A549 (cell line): ENCODE measurements around the gene NHLH1. TPM values are rescaled to one million over a fixed set of nuclear protein-coding genes. Genes with fewer than 3 reads are reported as not detected.
A peak's percentile ranks its signal among the peaks of the same experiment; 100 is the strongest.

ENCODE experiments used
- ATAC-seq, 2 experiments: fragments of 200-7000 bp in 1 of 2; fragments of >200 bp in 1 of 2; cut with Nextera tagmentation in 1 of 2; cut with Tn5 transposase in 1 of 2; 3 replicates each; pipeline versions ENCODE4 v1.8.0 to v1.9.1; 2018 to 2020; ENCODE audit warnings: mild to moderate bottlenecking in 1 of 2, moderate library complexity in 1 of 2
- CTCF ChIA-PET: fragments of 300-600 bp; sonication (Branson Sonifier 250); formaldehyde crosslinking; extraction: SDS; loops from one replicate; lab custom pipeline; 2021; ENCODE audit warnings: antibody characterized with exemption, inconsistent platforms; lab: Yijun Ruan, JAX
- POLR2A ChIA-PET: fragments of 350-600 bp; formaldehyde crosslinking; extraction: SDS; loops from one replicate; lab custom pipeline; 2021; ENCODE audit warnings: antibody characterized with exemption, inconsistent platforms; lab: Yijun Ruan, JAX
- DNase-seq, 2 experiments: peaks; one replicate each; pipeline versions ENCODE4 v3.0.0 to v3.0.0-alpha.2; 2011 to 2016; ENCODE audit warnings: low read depth in 1 of 2, low spot score in 1 of 2
- FAIRE-seq: peaks from 2 replicates; lab custom pipeline; 2011; peaks lifted over from hg19 to GRCh38; lab: Jason Lieb, UNC
- H3K27ac ChIP-seq, 2 experiments: fragments of >200 bp; sonication (Bioruptor Twin); formaldehyde crosslinking; 3 replicates each; pipeline ENCODE4 v1.5.1; 2016 to 2017
- H3K4me1 ChIP-seq: fragments of >200 bp; sonication (Bioruptor Twin); formaldehyde crosslinking; 3 replicates; pipeline ENCODE4 v1.6.1; 2016
- H3K4me2 ChIP-seq: fragments of >200 bp; sonication (Bioruptor Twin); formaldehyde crosslinking; 3 replicates; pipeline ENCODE4 v1.6.1; 2016
- H3K4me3 ChIP-seq: fragments of >200 bp; sonication (Bioruptor Twin); formaldehyde crosslinking; 3 replicates; pipeline ENCODE4 v1.5.1; 2016
- H3K9me3 ChIP-seq: fragments of >200 bp; sonication (Bioruptor Twin); formaldehyde crosslinking; 3 replicates; pipeline ENCODE4 v1.6.1; 2016
- BHLHE40 ChIP-seq: IDR thresholded peaks from 2 replicates; pipeline ENCODE4 v1.6.1; 2012; ENCODE audit warnings: low read depth, low read length, inconsistent platforms
- CEBPB ChIP-seq, 2 experiments: fragments of >200 bp in 1 of 2; sonication (Bioruptor Twin) in 1 of 2; formaldehyde crosslinking in 1 of 2; IDR thresholded peaks; 2 replicates each; pipeline ENCODE4 v1.6.1; 2012 to 2016
- CTCF ChIP-seq: fragments of >200 bp; sonication (Bioruptor Twin); formaldehyde crosslinking; IDR thresholded peaks from 3 replicates; pipeline ENCODE4 v1.5.1; 2016
- ELK1 ChIP-seq: fragments of 150-350 bp; IDR thresholded peaks from 2 replicates; pipeline ENCODE4 v1.6.1; 2014; ENCODE audit warnings: low read depth, mild to moderate bottlenecking, low read length
- HMGXB4 ChIP-seq: fragments of 250-450 bp; sonication (Bioruptor Pico); IDR thresholded peaks from 2 replicates; pipeline ENCODE4 v1.5.0; 2021; ENCODE audit warnings: mild to moderate bottlenecking, moderate library complexity, borderline replicate concordance
- HOXB5 ChIP-seq: fragments of 250-450 bp; sonication (Bioruptor Pico); IDR thresholded peaks from 2 replicates; pipeline ENCODE4 v1.5.0; 2020; ENCODE audit warnings: mild to moderate bottlenecking, moderate library complexity
- KDM1A ChIP-seq: fragments of 200-600 bp; sonication (generic); IDR thresholded peaks from 2 replicates; pipeline ENCODE4 v1.6.1; 2016; ENCODE audit warnings: low read depth, mild to moderate bottlenecking
- NPAS2 ChIP-seq: fragments of 250-450 bp; sonication (Bioruptor Pico); IDR thresholded peaks from 2 replicates; pipeline ENCODE4 v1.8.0; 2022; ENCODE audit warnings: mild to moderate bottlenecking, moderate library complexity, borderline replicate concordance
- PHF8 ChIP-seq: fragments of 200-600 bp; sonication (generic); IDR thresholded peaks from 2 replicates; pipeline ENCODE4 v1.6.1; 2016; ENCODE audit warnings: low read depth, mild to moderate bottlenecking, antibody characterized with exemption, moderate library complexity, borderline replicate concordance
- RFX5 ChIP-seq: fragments of 450-650 bp; IDR thresholded peaks from 2 replicates; pipeline ENCODE4 v1.7.1; 2014; ENCODE audit warnings: antibody characterized with exemption, mild to moderate bottlenecking, moderate library complexity
- SMC3 ChIP-seq: fragments of >200 bp; sonication (Bioruptor Twin); formaldehyde crosslinking; IDR thresholded peaks from 3 replicates; pipeline ENCODE4 v1.6.1; 2018; ENCODE audit warnings: inconsistent platforms
- USF2 ChIP-seq: fragments of 450-650 bp; IDR thresholded peaks from 2 replicates; pipeline ENCODE4 v1.6.1; 2014; ENCODE audit warnings: antibody characterized with exemption
- ZC3H11A ChIP-seq: fragments of 450-650 bp; IDR thresholded peaks from 2 replicates; pipeline ENCODE4 v1.6.1; 2014; ENCODE audit warnings: antibody characterized with exemption, mild to moderate bottlenecking
- WGBS: methylation state at CpG from one replicate; pipeline ENCODE4 v1.1.6; 2017; ENCODE audit errors: missing lambda C conversion rate; 5-methylcytosine and 5-hydroxymethylcytosine counted together
- polyA plus RNA-seq, 4 experiments: library from polyadenylated mRNA; depleted of rRNA in 3 of 4; stranded (reverse); fragments of >200 nt; fragmentation: RNase III in 1 of 4; extraction: RNeasy Plus Mini Kit Qiagen cat#74134 plus additional on column Dnase treatment in 1 of 4; gene quantifications; 2 replicates in 3 of 4; 3 replicates in 1 of 4; pipeline ENCODE4 v1.2.3, GENCODE V29; 2011 to 2017

The NHLH1 gene
- polyA plus RNA-seq, 2 of the 4 experiments (the other 2 are of a cell fraction), result 0.34 to 0.63 TPM

GRCh38 chr1:160353223-160353622 is 13.6 kb upstream of the NHLH1 start:
- FAIRE-seq, result no peak
- 87% methylated on average over 2 of the region's 2 CpGs for WGBS
- TF ChIP-seq ELK1 (no peak), RFX5 (peak; percentile 93)
- H3K9me3 ChIP-seq, result no peaks in the 10 kb centered on the region
- ChIA-PET POLR2A (no interaction called here), CTCF (interaction anchor here (1.6 to 7.5 kb wide), 6 partner anchors 9 to 254 kb away, joined by 5 to 54 read pairs (median 15); partner anchors contain the start of genes COPA and NCSTN)
- H3K4me2 ChIP-seq, result no peak overlapping the region
- no peak for DNase-seq
- peak; percentile 48 to 61; a peak in 4 of 6 replicates for ATAC-seq
- no peak overlapping the region for H3K27ac ChIP-seq
- no peak overlapping the region for H3K4me3 ChIP-seq
- H3K4me1 ChIP-seq, result no peaks in the 10 kb centered on the region

GRCh38 chr1:160354388-160354985 is 12.4 kb upstream of the NHLH1 start:
- DNase-seq (peak; percentile 30 to 48), ATAC-seq (peak; percentile 65 to 88; a peak in 4 of 6 replicates), FAIRE-seq (no peak)
- no peaks in the 10 kb centered on the region for H3K9me3 ChIP-seq
- WGBS, result 76% methylated on average over 5 of the region's 5 CpGs
- H3K4me2 ChIP-seq, result no peak overlapping the region
- H3K4me1 ChIP-seq, result no peaks in the 10 kb centered on the region
- TF ChIP-seq SMC3, result peak; percentile 29; the same call in 1 of the 3 replicates
- no peak for TF ChIP-seq CEBPB (IDR thresholded peaks at IDR 0.05)
- TF ChIP-seq CTCF, result peak; percentile 43
- CTCF ChIA-PET, result interaction anchor here (0.6 to 7.5 kb wide), 15 partner anchors 8 to 310 kb away, joined by 3 to 54 read pairs (median 5); partner anchors contain the start of genes COPA and NCSTN
- POLR2A ChIA-PET, result interaction anchor here (1.3 kb wide), 1 partner anchor 11 kb away, joined by 3 read pairs; the partner anchor contains the start of genes COPA and NCSTN
- no peak overlapping the region for H3K4me3 ChIP-seq
- H3K27ac ChIP-seq, result no peak overlapping the region

- no peak for ATAC-seq
- FAIRE-seq, result no peak
Measured at GRCh38 chr1:160357286-160358002, 9.4 kb upstream of the NHLH1 start.

More at GRCh38 chr1:160357286-160358002, 9.4 kb upstream of the NHLH1 start:
- ChIA-PET POLR2A (no interaction called here), CTCF (interaction anchor here (0.9 to 7.5 kb wide), 7 partner anchors 11 to 311 kb away, joined by 3 to 54 read pairs (median 4); no protein-coding TSS in a partner anchor)
- no peak for TF ChIP-seq NPAS2 (CRISPR knock-in tag)
- no peak for TF ChIP-seq KDM1A
- no peak for TF ChIP-seq ZC3H11A
- no peak for TF ChIP-seq HMGXB4 (CRISPR knock-in tag)
- no peak for TF ChIP-seq ELK1
- no peak for TF ChIP-seq HOXB5 (CRISPR knock-in tag)
- TF ChIP-seq SMC3, result no peak
- no peak for TF ChIP-seq BHLHE40
- TF ChIP-seq USF2, result no peak
- TF ChIP-seq PHF8, result no peak
- TF ChIP-seq RFX5, result no peak
- no peak for TF ChIP-seq CEBPB (IDR thresholded peaks at IDR 0.05)
- DNase-seq, result no peak
- 87% methylated on average over 7 of the region's 7 CpGs for WGBS
- Histone ChIP-seq H3K4me2 (no peak overlapping the region), H3K9me3 (no peaks in the 10 kb centered on the region), H3K4me1 (peaks cover 8% of the 10 kb centered on the region; the same call in 2 of the 3 replicates), H3K4me3 (no peak overlapping the region), H3K27ac (no peak overlapping the region)
